GM19099 (cell line): ENCODE data around the gene DCHS2.

Source experiments
- POLR2A ChIP-seq: IDR thresholded peaks from 3 replicates; pipeline ENCODE4 v1.6.1; 2011; ENCODE audit warnings: low read depth; ENCODE audit not compliant: insufficient read length; ENCODE audit errors: extremely low read depth

DCHS2 gene

DNA sequence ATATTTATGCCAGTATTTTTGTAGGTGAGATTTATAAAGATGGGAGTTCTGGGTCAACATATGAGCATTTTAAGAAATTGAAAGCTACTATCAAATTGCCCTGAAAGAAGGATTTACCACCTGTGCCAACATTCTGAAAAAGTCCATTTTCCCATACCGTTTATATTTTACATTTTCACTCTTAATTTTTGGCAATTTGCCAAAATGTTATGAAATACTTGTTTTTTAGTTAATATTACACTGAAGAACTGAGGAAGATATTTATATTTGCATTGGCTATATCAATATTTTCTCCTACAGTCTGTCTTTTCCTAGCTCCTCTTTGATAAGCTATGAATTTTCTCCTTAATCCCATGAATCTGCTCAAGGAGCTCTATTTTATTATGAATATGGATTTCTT is 52.4 kb downstream of the DCHS2 start:
- no peak for TF ChIP-seq POLR2A

DNA sequence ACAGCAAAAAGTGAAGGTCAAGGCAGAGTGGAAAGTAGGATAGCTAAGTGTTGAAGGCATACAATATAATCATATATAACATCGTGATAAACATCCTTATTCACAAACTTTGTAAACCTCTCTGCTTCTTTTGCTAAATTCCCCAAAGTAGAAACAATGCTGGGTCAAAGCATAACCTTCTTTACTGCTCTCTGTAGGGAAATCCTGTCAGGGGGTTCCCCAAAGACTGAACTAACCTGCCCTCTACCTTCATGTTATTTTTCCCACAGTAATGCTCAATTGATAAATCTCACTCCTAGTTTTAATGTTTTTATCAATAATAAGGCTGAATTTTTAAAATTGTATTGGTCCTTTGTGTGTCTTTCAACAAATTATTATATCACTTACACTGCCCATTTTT is 55.7 kb downstream of the DCHS2 start:
- TF ChIP-seq POLR2A, result no peak

DNA sequence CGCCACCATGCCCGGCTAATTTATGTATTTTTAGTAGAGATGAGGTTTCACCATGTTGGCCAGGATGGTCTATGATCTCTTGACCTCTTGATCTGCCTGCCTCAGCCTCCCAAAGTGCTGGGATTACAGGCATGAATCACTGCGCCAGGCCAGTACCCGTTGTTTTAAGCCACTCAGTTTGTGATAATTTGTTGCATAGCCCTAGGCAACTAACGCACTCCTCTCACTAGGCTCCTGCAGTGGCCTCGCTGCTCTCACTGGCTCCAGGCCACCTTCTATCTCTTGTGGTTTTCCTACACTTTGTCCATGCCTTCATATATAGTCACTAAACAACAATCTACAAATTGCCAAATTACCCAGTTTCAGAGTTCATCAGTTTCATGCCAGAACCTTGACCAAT is 58.1 kb downstream of the DCHS2 start:
- TF ChIP-seq POLR2A, result no peak

- TF ChIP-seq POLR2A, result no peak
Measured at GRCh38 chr4:154429176-154429575, 62.4 kb downstream of the DCHS2 start.

GRCh38 chr4:154427149-154427548 is 64.5 kb downstream of the DCHS2 start:
- TF ChIP-seq POLR2A, result no peak

GRCh38 chr4:154425514-154425913 is 66.1 kb downstream of the DCHS2 start:
- TF ChIP-seq POLR2A, result no peak

- TF ChIP-seq POLR2A, result no peak
Measured at GRCh38 chr4:154424810-154425484, 66.7 kb downstream of the DCHS2 start.

DNA sequence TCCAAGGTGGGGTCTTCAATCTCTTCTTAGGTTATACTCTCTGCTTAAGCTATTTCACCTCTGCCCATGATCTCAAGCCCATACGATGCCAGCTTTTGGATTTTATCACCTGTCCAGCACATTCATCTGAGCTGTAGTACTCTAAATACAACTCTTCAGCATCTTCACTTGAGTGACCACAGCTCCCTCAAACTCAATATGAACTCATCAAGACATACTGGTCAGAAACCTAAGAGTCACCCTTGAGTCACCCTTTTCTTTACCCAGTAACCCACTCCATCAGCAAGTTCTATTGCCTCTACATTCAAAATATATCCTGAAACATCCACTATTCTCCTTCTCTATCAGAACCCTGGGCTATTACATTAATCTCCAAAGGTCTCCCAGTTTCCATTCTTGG is 69.4 kb downstream of the DCHS2 start:
- TF ChIP-seq POLR2A, result no peak

DNA sequence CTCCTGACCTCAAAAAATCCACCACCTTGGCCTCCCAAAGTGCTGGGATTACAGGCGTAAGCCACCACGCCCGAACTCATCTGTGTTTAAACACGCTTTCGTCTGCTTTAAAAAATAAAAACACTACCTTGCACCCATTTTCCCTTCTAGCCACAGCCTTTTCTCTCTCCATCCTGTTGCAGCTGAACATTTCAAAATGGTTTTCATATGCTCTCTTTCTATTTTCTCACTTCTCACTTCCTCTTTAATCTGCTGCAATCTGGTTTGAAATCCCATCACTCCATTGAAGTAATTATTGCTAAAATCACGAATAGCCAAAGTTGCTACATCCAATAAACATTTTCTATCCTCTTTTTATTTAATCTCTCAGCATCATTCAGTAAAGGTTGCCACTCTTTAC is 70.0 kb downstream of the DCHS2 start:
- TF ChIP-seq POLR2A, result no peak

DNA sequence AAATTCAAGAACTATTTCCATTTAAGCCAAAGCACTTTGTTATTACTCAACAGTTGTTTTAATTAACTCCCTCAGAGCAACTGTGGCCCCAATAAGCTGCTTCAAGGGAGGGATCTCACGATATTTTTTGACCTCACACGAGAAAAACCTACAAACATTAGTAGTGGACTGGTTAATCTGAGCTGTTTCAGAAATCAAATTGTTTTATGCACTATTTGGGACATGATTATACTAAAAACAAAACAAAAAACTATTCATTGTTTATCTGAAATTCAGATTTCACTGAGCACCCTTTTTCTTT is 74.3 kb downstream of the DCHS2 start:
- TF ChIP-seq POLR2A, result no peak

- no peak for TF ChIP-seq POLR2A
Measured at GRCh38 chr4:154416190-154416547, 75.4 kb downstream of the DCHS2 start.

- TF ChIP-seq POLR2A, result no peak
Measured at GRCh38 chr4:154415313-154415712, 76.3 kb downstream of the DCHS2 start.

DNA sequence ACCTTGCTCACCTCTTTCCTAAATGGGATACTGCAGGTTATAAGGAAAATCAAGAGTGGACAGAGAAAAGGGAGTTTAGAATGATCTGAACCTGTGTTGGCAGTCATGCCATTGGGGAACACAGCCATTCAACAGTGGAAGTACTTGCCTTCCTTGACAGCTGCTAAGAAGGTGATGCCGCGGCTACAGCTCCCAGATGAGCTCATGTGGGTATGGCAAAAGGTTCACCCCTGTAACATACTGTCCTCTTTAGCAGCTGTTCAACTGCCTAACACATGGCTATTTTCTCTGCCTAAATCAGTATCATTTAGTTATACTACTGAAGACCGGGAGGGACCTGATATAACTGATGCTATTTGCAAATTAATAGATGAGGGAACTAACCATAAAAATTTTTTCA is 76.8 kb downstream of the DCHS2 start:
- no peak for TF ChIP-seq POLR2A

- TF ChIP-seq POLR2A, result no peak
Measured at GRCh38 chr4:154414371-154414770, 77.2 kb downstream of the DCHS2 start.

GRCh38 chr4:154407443-154407842 is 84.2 kb downstream of the DCHS2 start:
- no peak for TF ChIP-seq POLR2A

GRCh38 chr4:154406018-154406795 is 85.4 kb downstream of the DCHS2 start:
- no peak for TF ChIP-seq POLR2A
